ENCODE data around the gene KIZ. TPM values are rescaled to one million over a fixed set of nuclear protein-coding genes. Genes with fewer than 3 reads are reported as not detected.

The KIZ gene
- total RNA-seq (10 to 100 TPM; 18.6 to 26.2 (median 22.7) TPM), polyA plus RNA-seq (10 to 100 TPM in 2 of 3 donors, 1 to 10 TPM in 1; 4.6 to 17.1 (median 12.9) TPM)
- long read RNA-seq, donor 1, transcript KIZ-210 (13 exons, 2,130 nt) = major isoform, 10 of 13 reads
- long read RNA-seq, donor 1, partial matches to known transcripts = 0 of 13 reads
- long read RNA-seq, donor 1, other reads (novel, unspliced or antisense) = 3 of 13 reads
- long read RNA-seq, donor 2, transcript KIZ-210 (13 exons, 2,130 nt) = major isoform, 16 of 23 reads
- long read RNA-seq, donor 2, partial matches to known transcripts = 1 of 23 reads
- long read RNA-seq, donor 2, other reads (novel, unspliced or antisense) = 6 of 23 reads

GRCh38 chr20:21125849-21126580, at the start of gene KIZ:
Gene KIZ (plus strand): TSS chr20:21126082. CDS start chr20:21126116, 34 bp downstream.
- intact Hi-C loops (cut with DNase I) = loop anchor here in 1 of 2 donors (10.0 kb wide), 2 partner anchors 261 to 291 kb away; no protein-coding TSS in a partner anchor
- no peaks in the 10 kb centered on the region for H3K27me3 ChIP-seq (ENCODE audit: insufficient read depth in 3 of 3, low read length in 2 of 3)
- H3K36me3 ChIP-seq (ENCODE audit: insufficient read depth in 1 of 2, low read depth in 1 of 2) = no peaks in the 10 kb centered on the region
- peak within 1 kb of the TSS; percentile 91 for H3K27ac ChIP-seq
- peaks cover 12% of the 10 kb centered on the region for H3K4me1 ChIP-seq
- DNase-seq (peak; percentile 97 to 99), ATAC-seq (peak; percentile 98 to 99 (median 98))
- TF ChIP-seq, protein P1, sequence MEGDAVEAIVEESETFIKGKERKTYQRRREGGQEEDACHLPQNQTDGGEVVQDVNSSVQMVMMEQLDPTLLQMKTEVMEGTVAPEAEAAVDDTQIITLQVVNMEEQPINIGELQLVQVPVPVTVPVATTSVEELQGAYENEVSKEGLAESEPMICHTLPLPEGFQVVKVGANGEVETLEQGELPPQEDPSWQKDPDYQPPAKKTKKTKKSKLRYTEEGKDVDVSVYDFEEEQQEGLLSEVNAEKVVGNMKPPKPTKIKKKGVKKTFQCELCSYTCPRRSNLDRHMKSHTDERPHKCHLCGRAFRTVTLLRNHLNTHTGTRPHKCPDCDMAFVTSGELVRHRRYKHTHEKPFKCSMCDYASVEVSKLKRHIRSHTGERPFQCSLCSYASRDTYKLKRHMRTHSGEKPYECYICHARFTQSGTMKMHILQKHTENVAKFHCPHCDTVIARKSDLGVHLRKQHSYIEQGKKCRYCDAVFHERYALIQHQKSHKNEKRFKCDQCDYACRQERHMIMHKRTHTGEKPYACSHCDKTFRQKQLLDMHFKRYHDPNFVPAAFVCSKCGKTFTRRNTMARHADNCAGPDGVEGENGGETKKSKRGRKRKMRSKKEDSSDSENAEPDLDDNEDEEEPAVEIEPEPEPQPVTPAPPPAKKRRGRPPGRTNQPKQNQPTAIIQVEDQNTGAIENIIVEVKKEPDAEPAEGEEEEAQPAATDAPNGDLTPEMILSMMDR (IDR thresholded peaks at IDR 0.05) = peak; percentile 45
- peak within 1 kb of the TSS; percentile 91 for H3K4me3 ChIP-seq
- no peaks in the 10 kb centered on the region for H3K9me3 ChIP-seq
- 0 to 1% (median 1%) methylated on average over 39 to 66 of the region's 66 CpGs for WGBS, 3 donors

DNA sequence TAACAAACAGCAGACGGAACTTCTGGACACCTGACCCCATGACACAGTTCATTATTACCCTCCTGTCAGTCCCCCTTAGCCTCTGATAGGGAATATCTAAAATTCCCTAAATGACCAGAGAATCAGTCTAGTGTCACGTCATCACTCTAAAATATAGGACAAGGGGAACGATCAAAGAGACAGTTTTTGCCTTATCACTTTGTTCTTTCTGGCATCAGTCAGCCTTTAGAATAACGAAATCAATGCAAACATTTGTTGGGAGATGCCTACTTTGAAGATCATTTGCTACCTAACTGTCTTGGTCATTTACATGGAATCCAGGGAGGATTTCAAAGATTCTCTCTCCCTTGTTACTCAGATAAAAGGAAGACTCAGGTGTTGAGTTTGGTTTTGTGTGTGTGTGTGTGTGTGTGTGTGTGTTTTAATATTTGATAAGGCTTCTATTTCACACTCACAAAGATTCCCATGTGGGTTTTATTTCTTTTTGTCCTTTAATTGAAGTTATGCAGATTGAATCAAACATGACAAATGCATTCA, 48.0 kb upstream of the KIZ start:
- DNase-seq (no peak), ATAC-seq (no peak)
- TF ChIP-seq, protein P1 (IDR thresholded peaks at IDR 0.05) = no peak
- WGBS, 3 donors = 63 to 66% (median 64%) methylated on average over 4 of the region's 4 CpGs
- H3K36me3 ChIP-seq (ENCODE audit: insufficient read depth in 1 of 2, low read depth in 1 of 2) = no peaks in the 10 kb centered on the region
- H3K4me3 ChIP-seq = no peak overlapping the region
- H3K9me3 ChIP-seq = no peaks in the 10 kb centered on the region
- no peaks in the 10 kb centered on the region for H3K4me1 ChIP-seq
- H3K27ac ChIP-seq = no peak overlapping the region
- peaks cover 0 to 15% (median 5%) of the 10 kb centered on the region in 3 donors for H3K27me3 ChIP-seq (ENCODE audit: insufficient read depth in 3 of 3, low read length in 2 of 3)
- intact Hi-C loops (cut with DNase I) = no loop called here

- TF ChIP-seq, protein P1 (IDR thresholded peaks at IDR 0.05) = no peak
- ATAC-seq (no peak), DNase-seq (no peak)
- Histone ChIP-seq H3K9me3 (no peaks in the 10 kb centered on the region), H3K27me3 (ENCODE audit: insufficient read depth in 3 of 3, low read length in 2 of 3) (peaks cover 1 to 21% (median 4%) of the 10 kb centered on the region in 3 donors), H3K4me3 (no peak overlapping the region), H3K36me3 (ENCODE audit: insufficient read depth in 1 of 2, low read depth in 1 of 2) (no peaks in the 10 kb centered on the region), H3K27ac (no peak overlapping the region), H3K4me1 (no peaks in the 10 kb centered on the region)
- 36 to 65% (median 55%) methylated on average over 2 of the region's 2 CpGs for WGBS, 3 donors
- intact Hi-C loops (cut with DNase I) = no loop called here
Observed at GRCh38 chr20:21082584-21082983, 43.3 kb upstream of the KIZ start.

DNA sequence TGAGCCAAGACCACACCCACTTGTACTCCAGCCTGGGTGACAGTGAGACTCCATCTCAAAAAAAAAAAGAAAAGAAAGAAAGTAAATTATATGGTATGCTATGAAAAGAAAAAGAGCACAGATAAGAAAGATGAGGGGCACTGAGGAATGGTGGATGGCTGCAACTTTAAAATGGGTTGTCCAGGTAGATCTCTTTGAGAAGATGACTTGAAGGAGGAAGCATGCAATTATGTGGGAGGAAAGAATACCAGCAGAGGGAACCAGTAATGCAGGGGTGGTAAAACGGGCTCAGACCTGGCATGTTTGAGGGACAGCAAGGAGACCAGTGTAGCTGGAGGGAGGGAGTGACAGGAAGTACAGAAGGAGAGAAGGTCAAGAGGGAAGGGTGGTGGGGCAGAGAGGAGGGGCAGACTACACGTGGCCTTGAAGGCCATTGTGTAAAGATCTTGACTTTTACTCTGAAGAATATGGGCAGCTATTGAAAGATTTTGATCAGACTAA, 42.0 kb upstream of the KIZ start:
- WGBS, 3 donors = 23 to 28% (median 25%) methylated on average over 2 of the region's 2 CpGs
- intact Hi-C loops (cut with DNase I) = no loop called here
- H3K36me3 ChIP-seq (ENCODE audit: insufficient read depth in 1 of 2, low read depth in 1 of 2) = no peaks in the 10 kb centered on the region
- DNase-seq = no peak
- TF ChIP-seq, protein P1 (IDR thresholded peaks at IDR 0.05) = no peak
- H3K9me3 ChIP-seq = no peaks in the 10 kb centered on the region
- H3K4me1 ChIP-seq = no peaks in the 10 kb centered on the region
- ATAC-seq = no peak
- no peak overlapping the region for H3K4me3 ChIP-seq
- H3K27me3 ChIP-seq (ENCODE audit: insufficient read depth in 3 of 3, low read length in 2 of 3) = peaks cover 4 to 31% (median 14%) of the 10 kb centered on the region in 3 donors
- no peak overlapping the region for H3K27ac ChIP-seq
